Measurements from ENCODE around the gene GJC3. TPM values are rescaled to one million over a fixed set of nuclear protein-coding genes. Genes with fewer than 3 reads are reported as not detected.
"Not testable (repeated sequence)": the region's sequence is repeated elsewhere in the genome, so short reads cannot be mapped to it uniquely, and the experiment has no call there.

GJC3 gene
- total RNA-seq: not detected in 2 replicates

- Histone ChIP-seq H3K36me3 (ENCODE audit: control insufficient read depth, insufficient read depth, low read length) (no peaks in the 10 kb centered on the region), H3K27me3 (ENCODE audit: control insufficient read depth, insufficient read depth, low read length) (peaks cover 2% of the 10 kb centered on the region), H3K4me3 (ENCODE audit: low read depth, low read length) (peak within 1 kb of the TSS; percentile 2)
- DNase-seq (ENCODE audit: low read depth) (peak; percentile 55), FAIRE-seq (no peak)
- peak; percentile 48 for TF ChIP-seq CTCF (IDR thresholded peaks at IDR 0.05; ENCODE audit: insufficient read depth, low read length, severe bottlenecking)
Observed at GRCh38 chr7:99928994-99929729, at the start of gene GJC3. GJC3 (minus strand) TSS chr7:99929620; CDS start chr7:99929620, 0 bp downstream.

- TF ChIP-seq CTCF (IDR thresholded peaks at IDR 0.05; ENCODE audit: insufficient read depth, low read length, severe bottlenecking): no peak
- Histone ChIP-seq H3K36me3 (ENCODE audit: control insufficient read depth, insufficient read depth, low read length) (no peaks in the 10 kb centered on the region), H3K4me3 (ENCODE audit: low read depth, low read length) (no peak overlapping the region), H3K27me3 (ENCODE audit: control insufficient read depth, insufficient read depth, low read length) (no peaks in the 10 kb centered on the region)
- FAIRE-seq (no peak), DNase-seq (ENCODE audit: low read depth) (no peak)
Observed at GRCh38 chr7:99976626-99977025, 47.2 kb upstream of the GJC3 start.

DNA sequence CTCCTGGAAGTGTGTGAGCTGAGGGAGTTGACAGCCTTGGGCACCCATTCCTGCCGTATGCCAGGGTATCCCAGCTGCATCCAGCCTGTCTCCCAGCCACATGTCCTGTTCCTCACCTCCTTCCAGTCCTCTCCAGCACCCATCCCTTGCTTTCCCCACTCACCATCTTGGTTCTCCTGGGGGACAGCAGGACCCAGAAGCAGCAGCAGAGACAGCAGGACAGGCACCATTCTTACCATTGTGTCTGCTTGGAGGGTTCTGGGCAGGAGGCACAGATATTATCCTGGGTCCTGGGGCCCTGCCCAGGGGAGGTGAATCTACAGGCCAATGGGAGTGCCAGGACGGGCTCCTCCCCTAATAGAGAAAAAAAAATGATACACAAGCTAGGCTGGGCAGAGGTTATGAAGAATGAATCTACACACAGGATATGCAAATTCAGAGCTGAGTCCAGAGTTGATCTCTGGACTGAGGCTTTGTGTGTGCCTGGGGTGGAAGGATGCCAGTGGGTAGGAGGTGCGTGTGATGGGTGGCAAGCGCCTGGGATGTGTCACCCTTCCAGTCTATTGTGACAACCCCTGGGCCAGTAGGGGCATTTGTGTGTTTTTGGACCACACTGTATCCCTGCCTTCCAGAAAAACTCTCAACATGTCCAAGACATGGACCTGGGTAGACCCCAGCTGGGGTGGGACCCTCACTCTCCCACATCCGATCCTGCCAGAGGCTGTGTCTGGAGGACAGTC lies 46.5 kb upstream of the GJC3 start, which contains the start of gene AZGP1:
AZGP1 (minus strand) TSS at position 250 of the 740 bp plus-strand sequence; CDS start at position 239, 11 bp downstream.
- H3K4me3 ChIP-seq (ENCODE audit: low read depth, low read length): no peak within 1 kb of the TSS
- no peaks in the 10 kb centered on the region for H3K27me3 ChIP-seq (ENCODE audit: control insufficient read depth, insufficient read depth, low read length)
- no peak for TF ChIP-seq CTCF (IDR thresholded peaks at IDR 0.05; ENCODE audit: insufficient read depth, low read length, severe bottlenecking)
- DNase-seq (ENCODE audit: low read depth): peak; percentile 39
- H3K36me3 ChIP-seq (ENCODE audit: control insufficient read depth, insufficient read depth, low read length): no peaks in the 10 kb centered on the region
- no peak for FAIRE-seq

DNA sequence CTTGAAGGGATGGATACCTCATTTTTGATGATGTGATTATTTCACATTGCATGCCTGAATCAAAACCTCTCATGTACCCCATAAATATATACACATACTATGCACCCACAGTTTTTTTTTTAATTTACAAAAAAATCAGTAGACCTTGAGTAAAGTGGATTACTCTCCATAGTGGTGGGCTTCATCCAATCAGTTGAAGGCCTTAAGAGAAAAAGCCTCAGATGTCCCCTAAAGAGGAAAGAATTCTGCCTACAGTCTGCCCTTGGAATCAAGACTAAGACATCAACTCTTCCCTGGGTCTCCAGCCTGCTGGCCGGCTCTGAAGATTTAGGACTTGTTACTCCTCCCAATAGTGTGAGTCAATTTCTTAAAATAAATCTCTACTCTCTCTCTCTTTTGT lies 45.3 kb upstream of the GJC3 start:
- no peak for FAIRE-seq

GRCh38 chr7:99973817-99974216 lies 44.4 kb upstream of the GJC3 start:
- FAIRE-seq; H3K27me3 ChIP-seq (ENCODE audit: control insufficient read depth, insufficient read depth, low read length); H3K4me3 ChIP-seq (ENCODE audit: low read depth, low read length); H3K36me3 ChIP-seq (ENCODE audit: control insufficient read depth, insufficient read depth, low read length): not testable (repeated sequence)
- peak; percentile 23 for DNase-seq (ENCODE audit: low read depth)

More for the DNA sequence above, 45.3 kb upstream of the GJC3 start:
- no peak for TF ChIP-seq CTCF (IDR thresholded peaks at IDR 0.05; ENCODE audit: insufficient read depth, low read length, severe bottlenecking)
- DNase-seq (ENCODE audit: low read depth): no peak
- Histone ChIP-seq H3K4me3 (ENCODE audit: low read depth, low read length) (no peak overlapping the region), H3K27me3 (ENCODE audit: control insufficient read depth, insufficient read depth, low read length) (no peaks in the 10 kb centered on the region), H3K36me3 (ENCODE audit: control insufficient read depth, insufficient read depth, low read length) (no peaks in the 10 kb centered on the region)

DNA sequence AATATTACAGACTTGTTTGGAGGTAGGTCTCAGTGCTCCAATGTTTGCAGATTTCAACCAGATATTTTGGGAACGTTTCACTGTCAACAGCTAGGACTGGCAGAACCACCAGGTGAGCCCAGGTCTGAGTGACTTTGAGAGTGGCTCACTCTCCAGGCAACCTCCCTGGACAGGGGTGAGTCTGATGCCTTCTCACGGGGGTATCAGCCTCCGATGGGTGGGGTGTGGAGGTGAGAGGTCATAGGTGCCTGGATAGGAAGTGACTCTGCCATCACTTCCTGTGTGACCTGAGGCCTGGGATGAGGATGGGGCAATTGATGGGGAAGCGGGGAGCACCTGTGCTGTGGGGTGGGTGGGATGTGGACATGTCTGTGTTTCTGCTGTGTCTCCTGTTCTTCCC lies 41.8 kb upstream of the GJC3 start:
- no peak for TF ChIP-seq CTCF (IDR thresholded peaks at IDR 0.05; ENCODE audit: insufficient read depth, low read length, severe bottlenecking)
- Histone ChIP-seq H3K27me3 (ENCODE audit: control insufficient read depth, insufficient read depth, low read length) (no peaks in the 10 kb centered on the region), H3K4me3 (ENCODE audit: low read depth, low read length) (no peak overlapping the region), H3K36me3 (ENCODE audit: control insufficient read depth, insufficient read depth, low read length) (no peaks in the 10 kb centered on the region)
- DNase-seq (ENCODE audit: low read depth) (no peak), FAIRE-seq (no peak)

- not testable (repeated sequence) for H3K36me3 ChIP-seq (ENCODE audit: control insufficient read depth, insufficient read depth, low read length); H3K4me3 ChIP-seq (ENCODE audit: low read depth, low read length); DNase-seq (ENCODE audit: low read depth); H3K27me3 ChIP-seq (ENCODE audit: control insufficient read depth, insufficient read depth, low read length); FAIRE-seq
Observed at GRCh38 chr7:99969813-99970212, 40.4 kb upstream of the GJC3 start.
